Central memory CD8-positive, alpha-beta T cell (primary cell): ENCODE data around the gene PROSER3.
"Not testable (repeated sequence)": the region's sequence is repeated elsewhere in the genome, so short reads cannot be mapped to it uniquely, and the experiment has no call there.

Source experiments
- ATAC-seq: fragments of 150-1000 bp; cut with Tn5 transposase; replicated peaks from 2 replicates; pipeline ENCODE4 v1.10.0; 2022; ENCODE audit warnings: mild to moderate bottlenecking, moderate FRiP score, moderate number of reproducible peaks; ENCODE audit not compliant: poor library complexity, severe bottlenecking; ENCODE audit errors: extremely low read depth
- DNase-seq, 2 donors: peaks; one replicate each; pipeline ENCODE4 v3.0.0; 2021; ENCODE audit warnings: low spot score in 2 of 2
- H3K27ac Mint-ChIP-seq: one replicate; pipeline ENCODE4 v1.8.0; 2022; ENCODE audit warnings: low read depth, mild to moderate bottlenecking, moderate library complexity, mixed read lengths
- H3K27me3 Mint-ChIP-seq: one replicate; pipeline ENCODE4 v1.8.0; 2022; ENCODE audit warnings: mixed read lengths
- H3K36me3 Mint-ChIP-seq: one replicate; pipeline ENCODE4 v1.8.0; 2022; ENCODE audit warnings: mild to moderate bottlenecking, moderate library complexity, mixed read lengths; ENCODE audit not compliant: insufficient read depth
- H3K4me1 Mint-ChIP-seq: one replicate; pipeline ENCODE4 v1.8.0; 2022; ENCODE audit warnings: mixed read lengths
- H3K4me3 Mint-ChIP-seq: one replicate; pipeline ENCODE4 v1.8.0; 2022; ENCODE audit warnings: mild to moderate bottlenecking, moderate library complexity, mixed read lengths
- H3K9me3 Mint-ChIP-seq: one replicate; pipeline ENCODE4 v1.8.0; 2022; ENCODE audit warnings: mixed read lengths

PROSER3 gene

DNA sequence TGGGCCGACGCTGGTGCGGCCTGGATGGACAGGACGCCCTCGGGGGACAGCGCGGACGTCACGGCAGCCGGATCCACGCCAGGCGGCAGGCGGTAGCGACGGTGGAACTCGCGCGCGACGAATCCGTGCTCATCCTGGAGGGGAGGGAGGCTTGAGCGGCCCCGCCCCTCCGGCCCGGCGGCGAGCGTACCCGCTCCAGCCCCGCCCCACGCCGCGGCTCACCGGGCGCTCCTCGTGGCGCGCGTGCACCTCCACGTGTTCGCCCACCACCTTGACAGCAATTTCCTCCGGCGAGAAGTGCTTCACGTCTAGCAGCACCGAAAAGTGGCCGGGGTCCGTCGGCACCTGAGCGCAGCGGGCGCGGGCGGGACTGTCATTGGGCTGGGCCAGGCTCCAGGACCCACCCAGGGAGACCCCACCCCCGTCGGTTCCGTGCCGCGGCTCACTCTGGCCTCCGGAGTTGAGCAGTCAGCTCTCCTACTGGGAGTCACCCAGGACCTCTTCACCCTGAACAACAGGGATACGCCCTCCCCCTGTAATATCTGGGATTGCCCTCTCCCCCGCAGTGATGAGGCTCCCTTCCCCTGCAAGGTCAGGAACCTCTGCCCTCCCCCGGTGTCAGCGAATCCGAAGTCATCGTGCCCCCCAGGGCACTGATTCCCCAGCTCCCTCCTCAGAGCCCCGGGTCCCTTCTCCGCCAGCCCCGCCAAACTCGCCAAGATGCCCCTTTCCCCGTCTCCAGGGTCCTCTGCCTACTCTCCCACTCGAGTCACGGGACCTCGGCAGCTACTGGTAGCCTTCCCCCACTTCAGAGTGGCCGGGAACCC lies 2.2 kb upstream of the PROSER3 start:
- Mint-ChIP-seq H3K27me3 (no peaks in the 10 kb centered on the region), H3K27ac (peak overlapping the region; percentile 4), H3K4me3 (no peak overlapping the region), H3K9me3 (no peaks in the 10 kb centered on the region), H3K4me1 (peaks cover 14% of the 10 kb centered on the region), H3K36me3 (peaks cover 11% of the 10 kb centered on the region)
- DNase-seq (no peak), ATAC-seq (no peak)

DNA sequence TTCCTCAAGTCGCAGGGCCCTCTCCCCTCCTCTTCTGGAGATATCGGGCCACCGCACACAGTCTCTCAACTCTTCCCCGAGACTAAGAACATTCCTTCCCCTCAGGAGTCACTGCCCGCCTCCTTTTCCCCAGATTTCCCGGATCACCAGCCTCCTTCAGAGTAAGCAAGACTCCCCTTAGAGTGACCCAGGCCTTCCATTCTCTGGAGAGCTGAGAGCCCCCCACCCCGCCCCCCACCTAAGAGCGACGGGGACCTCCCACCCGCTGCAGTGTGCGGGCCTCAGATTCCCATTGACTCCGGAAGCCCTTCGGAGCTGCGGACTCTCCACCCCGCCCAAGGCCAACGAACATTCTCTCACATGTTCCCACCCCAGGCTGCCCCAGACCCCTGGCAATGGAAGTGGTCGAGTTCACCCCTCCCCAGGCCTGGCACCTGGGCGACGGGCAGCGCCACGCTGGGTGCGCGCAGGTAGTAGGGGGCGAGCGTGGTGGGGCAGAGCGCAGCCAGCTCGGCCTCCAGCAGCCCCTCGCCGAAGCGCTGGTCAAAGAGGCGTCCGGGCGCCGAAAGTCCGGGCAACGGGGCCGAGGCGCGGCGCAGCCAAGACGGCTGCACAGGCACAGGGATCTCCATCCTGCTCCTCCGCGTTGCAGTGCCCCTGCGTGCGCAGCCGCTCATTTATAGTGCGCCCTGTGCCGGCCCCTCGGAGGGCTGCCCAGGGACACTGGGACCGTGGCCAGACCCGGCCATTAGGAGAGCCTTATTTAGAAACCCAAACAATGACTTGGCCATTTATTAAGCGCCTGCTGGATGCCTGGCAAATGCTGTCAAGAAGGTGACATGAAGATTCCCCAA lies 1.4 kb upstream of the PROSER3 start, which contains the start of gene HSPB6:
Gene HSPB6 (minus strand): TSS at position 653 of the 854 bp plus-strand sequence. CDS start 21 bp downstream, at position 632.
- Mint-ChIP-seq H3K36me3 (peaks cover 11% of the 10 kb centered on the region), H3K4me1 (peaks cover 14% of the 10 kb centered on the region), H3K4me3 (peak within 1 kb of the TSS; percentile 93), H3K27ac (peak within 1 kb of the TSS; percentile 94), H3K27me3 (no peaks in the 10 kb centered on the region), H3K9me3 (no peaks in the 10 kb centered on the region)
- DNase-seq: no peak
- ATAC-seq: no peak

GRCh38 chr19:35757231-35757748 lies 686 bp upstream of the PROSER3 start:
- Mint-ChIP-seq H3K4me1 (peaks cover 14% of the 10 kb centered on the region), H3K9me3 (no peaks in the 10 kb centered on the region), H3K36me3 (peaks cover 13% of the 10 kb centered on the region), H3K4me3 (peak overlapping the region; percentile 93), H3K27me3 (no peaks in the 10 kb centered on the region), H3K27ac (peak overlapping the region; percentile 94)
- ATAC-seq (no peak), DNase-seq (no peak)

- Mint-ChIP-seq H3K27me3 (no peaks in the 10 kb centered on the region), H3K4me1 (peaks cover 14% of the 10 kb centered on the region), H3K4me3 (peak overlapping the region; percentile 93), H3K36me3 (peaks cover 19% of the 10 kb centered on the region), H3K9me3 (no peaks in the 10 kb centered on the region), H3K27ac (no peak overlapping the region)
- DNase-seq (no peak), ATAC-seq (no peak)
Observed at GRCh38 chr19:35759697-35760096, 1.7 kb downstream of the PROSER3 start.

DNA sequence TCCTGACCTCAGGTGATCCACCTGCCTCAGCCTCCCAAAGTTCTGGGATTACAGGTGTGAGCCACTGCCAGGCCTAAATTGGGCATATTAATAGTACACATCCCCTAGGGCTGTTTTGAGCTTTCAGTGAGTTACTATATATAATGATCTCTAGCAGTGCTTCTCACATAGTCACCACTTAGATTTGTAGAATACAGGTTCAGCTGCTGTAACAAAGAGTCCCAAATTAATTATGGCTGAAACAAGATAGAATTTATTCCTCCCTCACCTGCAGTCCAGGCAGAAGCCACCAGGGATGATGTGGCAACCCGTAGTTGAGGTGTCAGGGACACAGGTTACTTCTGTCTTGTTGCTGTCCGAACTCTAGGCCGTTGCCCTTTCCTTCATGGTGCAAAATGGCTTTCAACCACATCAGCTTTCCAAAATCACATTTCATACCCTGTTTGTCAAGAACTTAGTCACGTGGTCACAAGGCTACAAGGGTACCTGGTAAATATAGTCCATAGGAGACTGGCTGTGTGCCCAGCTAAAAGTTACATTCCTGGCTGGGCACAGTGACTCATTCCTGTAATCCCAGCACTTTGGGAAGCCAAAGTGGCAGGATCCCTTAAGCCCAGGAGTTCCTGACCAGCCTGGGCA lies 2.9 kb downstream of the PROSER3 start:
- Mint-ChIP-seq H3K4me3 (no peak overlapping the region), H3K36me3 (peaks cover 21% of the 10 kb centered on the region), H3K27ac (no peak overlapping the region)

DNA sequence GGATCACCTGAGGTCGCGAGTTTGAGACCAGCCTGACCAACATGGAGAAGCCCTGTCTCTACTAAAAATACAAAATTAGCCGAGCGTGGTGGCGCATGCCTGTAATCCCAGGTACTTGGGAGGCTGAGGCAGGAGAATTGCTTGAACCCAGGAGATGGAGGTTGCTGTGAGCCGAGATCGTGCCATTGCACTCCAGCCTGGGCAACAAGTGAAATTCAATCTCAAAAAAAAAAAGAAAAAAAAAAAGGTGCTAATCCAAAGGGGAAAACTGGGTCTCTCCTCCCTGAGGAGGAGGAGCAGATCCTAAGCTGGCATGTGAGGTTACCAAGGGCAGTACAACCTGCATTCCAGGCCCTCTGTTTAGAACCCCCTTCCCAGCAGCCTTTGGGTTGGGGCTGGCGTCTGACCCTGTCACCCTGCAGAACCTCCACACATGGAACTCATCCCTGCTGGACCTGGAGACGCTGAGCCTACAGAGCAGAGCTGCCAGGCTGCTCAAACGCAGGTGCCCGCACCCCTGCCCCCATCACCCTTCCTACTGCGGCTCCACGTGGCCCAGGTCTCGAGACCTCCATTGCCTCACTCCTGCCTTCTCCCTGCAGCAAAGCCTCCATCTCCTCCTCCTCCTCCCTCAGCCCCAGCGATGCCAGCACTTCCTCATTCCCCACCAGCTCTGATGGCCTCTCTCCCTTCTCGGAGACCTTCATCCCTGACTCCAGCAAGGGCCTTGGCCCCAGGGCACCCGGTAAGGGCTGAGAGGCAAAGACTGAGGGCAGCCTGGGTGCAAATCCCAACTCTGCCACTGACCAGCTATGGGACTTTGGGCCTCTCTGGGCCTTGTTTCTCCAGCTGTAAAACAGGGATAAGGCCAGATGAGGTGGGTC lies 6.7 kb downstream of the PROSER3 start:
- Mint-ChIP-seq H3K36me3 (peaks cover 19% of the 10 kb centered on the region), H3K27ac (no peak overlapping the region), H3K27me3 (no peaks in the 10 kb centered on the region), H3K4me3 (no peak overlapping the region), H3K9me3 (no peaks in the 10 kb centered on the region), H3K4me1 (peaks cover 1% of the 10 kb centered on the region)
- DNase-seq (no peak), ATAC-seq (no peak)

More for the DNA sequence above, 2.9 kb downstream of the PROSER3 start:
- Mint-ChIP-seq H3K27me3 (no peaks in the 10 kb centered on the region), H3K9me3 (no peaks in the 10 kb centered on the region), H3K4me1 (peaks cover 14% of the 10 kb centered on the region)
- DNase-seq (no peak), ATAC-seq (no peak)

- Mint-ChIP-seq H3K27ac (no peak overlapping the region), H3K9me3 (no peaks in the 10 kb centered on the region), H3K27me3 (no peaks in the 10 kb centered on the region), H3K4me1 (no peaks in the 10 kb centered on the region), H3K36me3 (peaks cover 19% of the 10 kb centered on the region), H3K4me3 (no peak overlapping the region)
- DNase-seq: no peak
- ATAC-seq: no peak
Observed at GRCh38 chr19:35766571-35767104, 8.7 kb downstream of the PROSER3 start.

GRCh38 chr19:35767288-35768081 lies 9.5 kb downstream of the PROSER3 start:
- Mint-ChIP-seq H3K27me3 (no peaks in the 10 kb centered on the region), H3K4me3 (no peak overlapping the region), H3K27ac (no peak overlapping the region), H3K9me3 (no peaks in the 10 kb centered on the region), H3K36me3 (peaks cover 16% of the 10 kb centered on the region), H3K4me1 (no peaks in the 10 kb centered on the region)
- no peak for DNase-seq
- ATAC-seq: no peak

GRCh38 chr19:35768082-35768421 lies 10.1 kb downstream of the PROSER3 start:
- no peaks in the 10 kb centered on the region for H3K9me3 Mint-ChIP-seq
- DNase-seq: no peak
- no peaks in the 10 kb centered on the region for H3K4me1 Mint-ChIP-seq
- no peak overlapping the region for H3K4me3 Mint-ChIP-seq
- H3K27ac Mint-ChIP-seq: no peak overlapping the region
- no peak for ATAC-seq
- peaks cover 13% of the 10 kb centered on the region for H3K36me3 Mint-ChIP-seq
- H3K27me3 Mint-ChIP-seq: no peaks in the 10 kb centered on the region

- peaks cover 25% of the 10 kb centered on the region for H3K4me1 Mint-ChIP-seq
- not testable (repeated sequence) for H3K27ac Mint-ChIP-seq, DNase-seq, ATAC-seq, H3K9me3 Mint-ChIP-seq, H3K4me3 Mint-ChIP-seq, H3K27me3 Mint-ChIP-seq, H3K36me3 Mint-ChIP-seq
Observed at GRCh38 chr19:35772362-35772761, 14.4 kb downstream of the PROSER3 start.
